GM06990 (cell line): Measurements from ENCODE around the gene RP2.

Source experiments
- DNase-seq: peaks from one replicate; pipeline ENCODE4 v3.0.0-alpha.2; 2011; ENCODE audit not compliant: insufficient read length; ENCODE audit errors: extremely low read depth
- H3K27me3 ChIP-seq: replicated peaks from 2 replicates; pipeline ENCODE4 v1.6.0; 2011; ENCODE audit warnings: low read length; ENCODE audit not compliant: control insufficient read depth, insufficient read depth
- H3K36me3 ChIP-seq: 2 replicates; pipeline ENCODE4 v1.5.1; 2011; ENCODE audit warnings: low read length; ENCODE audit not compliant: control insufficient read depth, insufficient read depth
- H3K4me3 ChIP-seq: replicated peaks from 2 replicates; pipeline ENCODE4 v1.5.1; 2011; ENCODE audit warnings: low read depth, mild to moderate bottlenecking, control low read depth, low read length
- TF ChIP-seq, protein P1 (sequence below): IDR thresholded peaks from 2 replicates; pipeline ENCODE4 v1.5.1; 2011; ENCODE audit warnings: low read length, control low read depth, mild to moderate bottlenecking, inconsistent platforms; ENCODE audit not compliant: insufficient read depth, poor library complexity, severe bottlenecking

RP2 gene

DNA sequence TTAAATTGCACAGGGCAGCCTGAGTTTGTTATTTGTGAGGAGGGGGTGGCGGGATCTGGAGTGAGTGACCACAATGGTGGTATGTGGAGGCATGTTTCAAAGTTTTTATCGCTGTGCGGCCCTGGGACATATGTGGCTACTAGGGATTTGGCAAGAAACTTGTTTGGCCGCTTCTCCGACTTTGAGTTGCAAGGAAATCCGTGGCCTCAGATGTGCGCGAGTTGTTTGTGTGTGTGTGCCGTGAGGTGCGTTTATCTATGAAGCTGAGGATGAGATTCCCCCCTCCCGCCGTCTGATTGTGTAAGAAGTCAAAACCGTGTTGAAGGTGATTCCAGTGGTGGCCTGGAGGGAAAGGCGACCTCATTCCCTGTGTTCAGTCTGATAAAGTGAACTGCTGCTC lies 76.8 kb downstream of the RP2 start:
- H3K4me3 ChIP-seq = peak overlapping the region; percentile 70
- H3K27me3 ChIP-seq = no peaks in the 10 kb centered on the region; the same call in 1 of the 2 replicates
- DNase-seq = no peak
- TF ChIP-seq, protein P1, sequence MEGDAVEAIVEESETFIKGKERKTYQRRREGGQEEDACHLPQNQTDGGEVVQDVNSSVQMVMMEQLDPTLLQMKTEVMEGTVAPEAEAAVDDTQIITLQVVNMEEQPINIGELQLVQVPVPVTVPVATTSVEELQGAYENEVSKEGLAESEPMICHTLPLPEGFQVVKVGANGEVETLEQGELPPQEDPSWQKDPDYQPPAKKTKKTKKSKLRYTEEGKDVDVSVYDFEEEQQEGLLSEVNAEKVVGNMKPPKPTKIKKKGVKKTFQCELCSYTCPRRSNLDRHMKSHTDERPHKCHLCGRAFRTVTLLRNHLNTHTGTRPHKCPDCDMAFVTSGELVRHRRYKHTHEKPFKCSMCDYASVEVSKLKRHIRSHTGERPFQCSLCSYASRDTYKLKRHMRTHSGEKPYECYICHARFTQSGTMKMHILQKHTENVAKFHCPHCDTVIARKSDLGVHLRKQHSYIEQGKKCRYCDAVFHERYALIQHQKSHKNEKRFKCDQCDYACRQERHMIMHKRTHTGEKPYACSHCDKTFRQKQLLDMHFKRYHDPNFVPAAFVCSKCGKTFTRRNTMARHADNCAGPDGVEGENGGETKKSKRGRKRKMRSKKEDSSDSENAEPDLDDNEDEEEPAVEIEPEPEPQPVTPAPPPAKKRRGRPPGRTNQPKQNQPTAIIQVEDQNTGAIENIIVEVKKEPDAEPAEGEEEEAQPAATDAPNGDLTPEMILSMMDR = no peak
- H3K36me3 ChIP-seq = no peaks in the 10 kb centered on the region

DNA sequence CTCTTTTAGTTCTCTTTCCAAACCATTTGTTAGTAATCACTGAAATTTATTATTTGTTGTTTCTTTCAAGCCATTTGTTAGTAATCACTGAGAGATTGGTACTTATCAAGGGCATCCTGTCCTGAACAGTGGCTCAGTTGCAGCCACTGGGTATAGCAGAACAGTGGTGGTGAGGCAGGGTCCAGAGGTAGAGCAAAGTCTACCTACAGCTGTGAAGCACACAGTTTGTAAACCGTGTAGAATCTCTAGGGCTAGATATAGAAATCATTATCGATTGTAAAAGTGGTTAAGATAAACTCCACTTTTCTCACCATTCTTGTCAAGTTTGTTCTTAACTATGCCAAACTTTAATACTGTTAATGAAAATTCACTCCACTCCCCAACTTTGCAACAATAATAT lies 79.4 kb downstream of the RP2 start:
- Histone ChIP-seq H3K4me3 (no peak overlapping the region), H3K27me3 (no peaks in the 10 kb centered on the region; the same call in 1 of the 2 replicates), H3K36me3 (no peaks in the 10 kb centered on the region)
- TF ChIP-seq, protein P1 = no peak
- DNase-seq = no peak

DNA sequence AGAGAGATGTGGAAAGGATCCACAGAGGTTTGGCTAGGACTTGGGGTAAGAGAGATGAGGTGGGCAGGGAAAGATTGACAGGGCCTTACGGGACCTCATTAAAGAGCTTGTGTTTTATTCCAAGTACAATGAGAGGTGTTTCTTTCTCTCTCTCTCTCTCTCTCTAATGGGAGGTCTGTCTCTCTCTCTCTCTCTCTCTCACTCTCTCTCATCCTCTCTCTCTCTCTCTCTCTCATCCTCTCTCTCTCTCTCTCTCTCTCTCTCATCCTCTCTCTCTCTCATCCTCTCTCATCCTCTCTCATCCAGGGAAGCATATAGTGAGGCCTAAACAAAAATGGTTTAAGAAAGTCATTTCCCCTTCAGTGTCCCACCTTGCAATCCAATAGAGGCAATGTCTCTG lies 80.8 kb downstream of the RP2 start:
- Histone ChIP-seq H3K4me3 (no peak overlapping the region), H3K36me3 (no peaks in the 10 kb centered on the region), H3K27me3 (no peaks in the 10 kb centered on the region; the same call in 1 of the 2 replicates)
- no peak for DNase-seq
- TF ChIP-seq, protein P1 = no peak

DNA sequence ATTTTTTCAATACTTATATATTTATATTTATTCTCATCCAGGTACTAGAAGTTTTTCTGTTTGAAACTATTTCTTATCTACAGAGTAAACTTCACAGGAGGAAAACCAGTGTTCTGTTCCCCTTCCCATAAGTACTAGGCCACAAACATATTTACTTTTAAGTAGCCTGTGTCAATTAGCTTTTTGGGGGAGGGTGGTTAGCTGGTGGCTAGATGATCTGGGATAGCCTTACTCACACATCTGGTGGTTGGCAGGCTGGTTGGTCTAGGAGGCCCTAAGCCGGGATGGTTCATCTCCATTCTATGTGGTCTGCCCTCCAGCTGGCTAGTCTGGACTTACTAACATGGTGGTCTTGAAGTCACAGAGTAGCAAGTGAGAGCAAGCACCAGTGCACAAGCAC lies 81.6 kb downstream of the RP2 start:
- Histone ChIP-seq H3K36me3 (no peaks in the 10 kb centered on the region), H3K27me3 (no peaks in the 10 kb centered on the region; the same call in 1 of the 2 replicates), H3K4me3 (no peak overlapping the region)
- TF ChIP-seq, protein P1 = no peak
- DNase-seq = no peak

DNA sequence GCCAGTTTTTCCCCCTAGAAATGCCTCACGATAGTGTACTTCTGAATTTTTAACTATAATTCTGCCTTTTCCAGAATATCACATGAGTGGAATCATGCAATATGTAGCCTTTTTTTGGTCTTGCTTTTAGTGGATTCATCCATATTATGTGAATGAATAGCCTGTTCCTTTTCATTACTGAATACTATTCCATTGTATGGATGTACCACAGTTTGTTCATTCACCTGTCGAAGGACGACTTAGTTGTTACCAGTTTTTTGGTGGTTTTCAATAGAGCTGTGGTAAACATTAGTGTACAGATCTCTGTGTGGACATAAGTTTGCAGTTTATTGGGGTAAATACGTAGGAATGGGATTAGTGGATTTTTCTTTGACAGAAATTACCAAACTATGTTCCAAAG lies 83.4 kb downstream of the RP2 start:
- H3K27me3 ChIP-seq = no peaks in the 10 kb centered on the region
- H3K36me3 ChIP-seq = no peaks in the 10 kb centered on the region
- TF ChIP-seq, protein P1 = no peak
- no peak overlapping the region for H3K4me3 ChIP-seq
- no peak for DNase-seq

DNA sequence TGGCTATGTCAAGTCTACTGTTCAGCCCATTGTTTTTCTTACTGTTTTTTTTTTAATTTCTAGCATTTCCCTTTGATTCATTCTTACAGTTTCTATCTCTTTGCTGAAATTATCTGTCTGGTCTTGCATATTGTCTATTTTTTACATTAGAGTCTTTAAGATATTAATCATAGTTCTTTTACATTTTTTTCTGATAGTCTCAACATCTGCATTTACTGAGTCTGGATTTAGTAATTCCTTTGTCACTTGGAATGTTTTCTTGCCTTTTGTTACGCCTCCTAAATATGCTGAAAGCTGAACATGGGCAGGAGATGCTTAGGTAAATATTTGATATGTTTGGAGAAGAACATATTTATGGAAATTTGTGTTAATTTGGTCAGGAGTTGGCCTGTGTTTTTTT lies 85.8 kb downstream of the RP2 start:
- TF ChIP-seq, protein P1 = no peak
- Histone ChIP-seq H3K4me3 (no peak overlapping the region), H3K36me3 (no peaks in the 10 kb centered on the region), H3K27me3 (no peaks in the 10 kb centered on the region)
- DNase-seq = no peak
